Erythroblast (primary cell): ENCODE measurements around the gene MED28.

Experiments
- GATA1 ChIP-seq: IDR thresholded peaks from 2 replicates; pipeline ENCODE4 v1.6.1; 2011; ENCODE audit warnings: low read depth, mild to moderate bottlenecking, control low read depth, low read length, moderate library complexity
- POLR2A ChIP-seq: IDR thresholded peaks from 2 replicates; pipeline ENCODE4 v1.6.1; 2011; ENCODE audit warnings: mild to moderate bottlenecking, low read length

- TF ChIP-seq POLR2A = no peak
- TF ChIP-seq GATA1 = no peak
These were observed 20.6 kb downstream of the MED28 start for GRCh38 chr4:17635056-17635455.
